Uterus (tissue), 4 donors: Measurements from ENCODE around the gene CFAP97. TPM values are rescaled to one million over a fixed set of nuclear protein-coding genes. Genes with fewer than 3 reads are reported as not detected.

ENCODE experiments used
- DNase-seq, 2 donors: peaks; one replicate each; pipeline ENCODE4 v3.0.0-alpha.2; 2019 to 2020
- H3K27ac ChIP-seq, 2 donors: fragments of 200-600 bp; sonication (generic); 1 replicate in 1 of 2; 2 replicates in 1 of 2; pipeline ENCODE4 v1.5.1; 2016 to 2018
- H3K27me3 ChIP-seq, 2 donors: fragments of 200-600 bp; sonication (generic); one replicate each; pipeline ENCODE4 v1.5.1; 2018 to 2019; ENCODE audit warnings: control low read depth in 1 of 2
- H3K36me3 ChIP-seq, 2 donors: fragments of 200-600 bp; sonication (generic); one replicate each; pipeline ENCODE4 v1.5.1; 2019; ENCODE audit warnings: control low read depth in 1 of 2
- H3K4me1 ChIP-seq, 2 donors: fragments of 200-600 bp; sonication (generic); one replicate each; pipeline ENCODE4 v1.5.1; 2018 to 2019; ENCODE audit warnings: control low read depth in 1 of 2
- H3K4me3 ChIP-seq, 2 donors: fragments of 200-600 bp; sonication (generic); 1 replicate in 1 of 2; 2 replicates in 1 of 2; pipeline ENCODE4 v1.5.1; 2018 to 2019; ENCODE audit warnings: mild to moderate bottlenecking in 1 of 2
- H3K9me3 ChIP-seq, 2 donors: fragments of 200-600 bp; sonication (generic); one replicate each; pipeline ENCODE4 v1.5.1; 2019; ENCODE audit warnings: control low read depth in 1 of 2
- POLR2A ChIP-seq, 2 donors: fragments of 450-650 bp; IDR thresholded peaks; one replicate each; pipeline ENCODE4 v1.6.1; 2016; ENCODE audit warnings: antibody characterized with exemption in 2 of 2, mild to moderate bottlenecking in 1 of 2, moderate library complexity in 1 of 2
- intact Hi-C: fragments of 100-400 bp; cut with DNase I; formaldehyde crosslinking; loops from one replicate; pipeline ENCODE4 v1.15.1; 2023; ENCODE audit warnings: low total_unique reads
- total RNA-seq, 4 donors: library from RNA; depleted of rRNA in 3 of 4; stranded (reverse); fragments of >200 nt in 3 of 4; gene quantifications; one replicate each; pipeline versions ENCODE4 v1.1.0 to v1.2.4, GENCODE V29; 2014 to 2023
- TF ChIP-seq, protein P1 (sequence below), 4 experiments: fragments of 200-600 bp in 2 of 4; fragments of 450-650 bp in 2 of 4; sonication (generic) in 2 of 4; IDR thresholded peaks; one replicate each; pipeline ENCODE4 v1.5.1; 2016 to 2019; ENCODE audit warnings: antibody characterized with exemption in 4 of 4, mild to moderate bottlenecking in 2 of 4, moderate library complexity in 1 of 4
- donor health status: DM: yes; HTN: yes; CAD: no.

The CFAP97 gene
- total RNA-seq, 4 donors from 2014 or later, result 20.9 to 63.1 (median 42.0) TPM

DNA sequence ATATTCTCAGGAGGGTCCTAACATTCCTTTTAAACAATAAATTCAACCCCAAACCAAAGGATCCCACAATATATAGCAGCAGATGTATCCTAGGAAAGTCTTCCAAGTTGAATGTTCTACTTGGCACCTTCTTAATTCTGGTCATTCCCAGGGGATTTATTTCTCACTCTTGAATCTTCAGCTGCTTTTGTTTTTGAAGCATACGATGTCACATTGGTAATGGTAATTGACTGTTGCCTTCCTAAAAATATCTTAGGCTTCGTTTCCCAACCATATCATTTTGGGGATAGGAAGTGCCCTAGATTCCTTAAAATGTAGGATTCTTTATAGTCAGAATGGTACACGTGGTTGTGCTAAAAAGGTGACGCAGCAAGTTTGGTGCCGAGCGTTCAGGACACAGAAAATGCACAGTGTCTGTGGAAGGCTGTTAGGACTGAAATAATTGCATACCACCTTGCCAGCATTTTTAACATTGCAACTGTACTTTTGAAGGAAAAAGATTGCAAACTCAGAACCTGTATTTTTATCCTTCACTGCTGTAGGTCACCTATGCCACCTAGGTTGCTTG lies 13.7 kb upstream of the CFAP97 start:
- intact Hi-C loops, result no loop called here
- Histone ChIP-seq H3K36me3 (no peaks in the 10 kb centered on the region), H3K4me3 (no peak overlapping the region), H3K27ac (no peak overlapping the region), H3K9me3 (no peaks in the 10 kb centered on the region), H3K27me3 (no peaks in the 10 kb centered on the region), H3K4me1 (no peaks in the 10 kb centered on the region)
- DNase-seq, result no peak
- TF ChIP-seq POLR2A (IDR thresholded peaks at IDR 0.05), result no peak
- TF ChIP-seq, protein P1, sequence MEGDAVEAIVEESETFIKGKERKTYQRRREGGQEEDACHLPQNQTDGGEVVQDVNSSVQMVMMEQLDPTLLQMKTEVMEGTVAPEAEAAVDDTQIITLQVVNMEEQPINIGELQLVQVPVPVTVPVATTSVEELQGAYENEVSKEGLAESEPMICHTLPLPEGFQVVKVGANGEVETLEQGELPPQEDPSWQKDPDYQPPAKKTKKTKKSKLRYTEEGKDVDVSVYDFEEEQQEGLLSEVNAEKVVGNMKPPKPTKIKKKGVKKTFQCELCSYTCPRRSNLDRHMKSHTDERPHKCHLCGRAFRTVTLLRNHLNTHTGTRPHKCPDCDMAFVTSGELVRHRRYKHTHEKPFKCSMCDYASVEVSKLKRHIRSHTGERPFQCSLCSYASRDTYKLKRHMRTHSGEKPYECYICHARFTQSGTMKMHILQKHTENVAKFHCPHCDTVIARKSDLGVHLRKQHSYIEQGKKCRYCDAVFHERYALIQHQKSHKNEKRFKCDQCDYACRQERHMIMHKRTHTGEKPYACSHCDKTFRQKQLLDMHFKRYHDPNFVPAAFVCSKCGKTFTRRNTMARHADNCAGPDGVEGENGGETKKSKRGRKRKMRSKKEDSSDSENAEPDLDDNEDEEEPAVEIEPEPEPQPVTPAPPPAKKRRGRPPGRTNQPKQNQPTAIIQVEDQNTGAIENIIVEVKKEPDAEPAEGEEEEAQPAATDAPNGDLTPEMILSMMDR (IDR thresholded peaks at IDR 0.05), result no peak

DNA sequence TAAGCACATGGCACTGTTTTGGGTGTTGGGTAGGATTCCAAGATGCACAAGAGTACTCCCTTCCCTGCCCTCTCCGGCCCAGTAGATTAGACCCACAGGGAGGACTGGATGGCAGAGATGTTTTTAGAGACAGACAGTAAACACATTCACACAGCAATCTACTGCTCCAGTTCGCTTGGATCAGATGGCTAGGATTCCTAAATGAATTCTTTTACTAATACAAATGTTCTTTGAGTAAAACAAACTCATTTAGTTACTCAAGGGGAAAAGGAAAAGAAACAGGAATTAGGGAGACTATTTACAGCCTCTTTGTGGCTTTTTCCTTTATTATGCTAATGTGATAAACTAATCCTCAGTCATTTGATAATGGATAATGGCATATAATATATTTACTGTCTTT lies 11.5 kb upstream of the CFAP97 start:
- no peaks in the 10 kb centered on the region for H3K4me1 ChIP-seq
- no peaks in the 10 kb centered on the region for H3K27me3 ChIP-seq
- DNase-seq, result no peak
- peak overlapping the region in 1 of 2 donors; percentile 30 for H3K27ac ChIP-seq
- TF ChIP-seq POLR2A (IDR thresholded peaks at IDR 0.05), result no peak
- TF ChIP-seq, protein P1 (IDR thresholded peaks at IDR 0.05), result no peak
- no peak overlapping the region for H3K4me3 ChIP-seq
- no peaks in the 10 kb centered on the region for H3K9me3 ChIP-seq
- intact Hi-C loops, result no loop called here
- H3K36me3 ChIP-seq, result no peaks in the 10 kb centered on the region

DNA sequence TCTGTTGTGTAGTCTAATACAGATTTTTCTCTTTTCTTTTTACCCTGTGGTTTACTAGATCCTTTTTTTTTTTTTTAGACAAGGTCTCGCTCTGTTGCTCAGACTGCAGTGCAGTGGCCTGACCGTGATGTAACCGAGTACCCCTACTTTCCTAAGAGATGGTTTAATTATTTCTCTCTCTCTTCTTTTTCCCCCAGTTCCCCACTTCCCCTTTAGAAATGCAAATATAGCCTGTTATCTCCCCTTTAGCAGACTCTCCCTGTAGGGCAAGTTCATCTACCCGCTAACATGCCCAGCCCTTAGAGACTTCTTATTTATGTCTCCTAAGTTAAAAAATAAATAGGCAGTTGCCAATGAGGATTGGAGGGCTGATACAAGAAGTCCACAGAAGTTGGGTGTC lies 10.1 kb upstream of the CFAP97 start:
- H3K4me3 ChIP-seq, result no peak overlapping the region
- no peaks in the 10 kb centered on the region for H3K9me3 ChIP-seq
- no peak for DNase-seq
- H3K27me3 ChIP-seq, result no peaks in the 10 kb centered on the region
- intact Hi-C loops, result no loop called here
- H3K27ac ChIP-seq, result no peak overlapping the region
- H3K4me1 ChIP-seq, result no peaks in the 10 kb centered on the region
- TF ChIP-seq POLR2A (IDR thresholded peaks at IDR 0.05), result no peak
- TF ChIP-seq, protein P1 (IDR thresholded peaks at IDR 0.05), result no peak
- no peaks in the 10 kb centered on the region for H3K36me3 ChIP-seq

DNA sequence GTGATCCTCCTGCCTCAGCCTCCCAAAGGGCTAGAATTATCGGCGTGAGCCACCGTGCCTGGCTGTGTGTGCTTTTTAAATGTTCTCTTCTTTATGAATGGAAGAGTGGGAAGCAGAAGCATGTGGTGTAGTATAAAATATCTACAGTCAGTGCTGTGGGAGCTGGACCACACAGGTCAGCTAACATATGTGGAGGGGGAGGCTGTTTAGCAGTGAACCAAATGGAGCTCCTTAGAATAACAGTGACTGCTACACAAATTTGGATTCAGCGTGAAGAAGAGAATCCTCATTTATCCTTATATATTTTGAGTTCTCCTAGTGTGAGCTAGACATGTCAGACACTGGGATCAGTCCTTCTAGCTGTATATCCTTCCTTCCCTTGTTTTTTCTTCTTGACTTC lies 8.8 kb upstream of the CFAP97 start:
- Histone ChIP-seq H3K4me1 (no peaks in the 10 kb centered on the region), H3K9me3 (no peaks in the 10 kb centered on the region), H3K4me3 (no peak overlapping the region), H3K27me3 (no peaks in the 10 kb centered on the region), H3K27ac (no peak overlapping the region), H3K36me3 (no peaks in the 10 kb centered on the region)
- intact Hi-C loops, result no loop called here
- TF ChIP-seq, protein P1 (IDR thresholded peaks at IDR 0.05), result no peak
- TF ChIP-seq POLR2A (IDR thresholded peaks at IDR 0.05), result no peak
- DNase-seq, result no peak

DNA sequence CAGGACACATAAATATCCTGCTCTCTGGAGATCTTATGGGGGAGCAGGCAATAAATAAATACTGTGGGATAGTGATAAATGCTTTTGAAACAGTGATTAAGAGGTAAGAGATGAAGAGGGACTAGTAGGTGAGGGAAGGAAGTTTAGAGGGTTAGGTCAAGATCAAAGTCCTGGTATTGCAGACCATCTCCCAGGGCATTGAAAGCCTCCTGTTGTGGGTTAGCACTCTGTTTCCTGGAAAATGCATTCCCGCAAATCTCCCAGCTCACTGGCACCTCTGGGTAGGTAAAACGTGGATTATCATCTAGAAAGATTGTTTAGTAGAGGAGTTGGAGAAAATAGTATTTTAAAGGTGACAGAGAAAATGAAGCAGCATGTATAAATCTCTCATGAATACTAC lies 7.8 kb upstream of the CFAP97 start:
- no peak for TF ChIP-seq POLR2A (IDR thresholded peaks at IDR 0.05)
- TF ChIP-seq, protein P1 (IDR thresholded peaks at IDR 0.05), result no peak
- Histone ChIP-seq H3K27ac (peak overlapping the region in 1 of 2 donors; percentile 93), H3K36me3 (no peaks in the 10 kb centered on the region), H3K4me3 (no peak overlapping the region), H3K9me3 (no peaks in the 10 kb centered on the region), H3K4me1 (no peaks in the 10 kb centered on the region), H3K27me3 (no peaks in the 10 kb centered on the region)
- intact Hi-C loops, result no loop called here
- no peak for DNase-seq
